HCT116 (cell line): ENCODE data around the gene LRRTM4. TPM values are rescaled to one million over a fixed set of nuclear protein-coding genes. Genes with fewer than 3 reads are reported as not detected.

ENCODE experiments used
- CBX3 ChIP-seq: IDR thresholded peaks from 2 replicates; pipeline ENCODE4 v1.6.1; 2012; ENCODE audit warnings: low read depth
- CEBPB ChIP-seq: IDR thresholded peaks from 2 replicates; pipeline ENCODE4 v1.6.1; 2012; ENCODE audit warnings: low read depth
- FOSL1 ChIP-seq: IDR thresholded peaks from 2 replicates; pipeline ENCODE4 v1.6.1; 2012; ENCODE audit warnings: low read depth
- JUND ChIP-seq: IDR thresholded peaks from 2 replicates; pipeline ENCODE4 v1.6.1; 2012
- RAD21 ChIP-seq: IDR thresholded peaks from 2 replicates; pipeline ENCODE4 v1.6.1; 2012; ENCODE audit warnings: low read depth, mild to moderate bottlenecking
- REST ChIP-seq: IDR thresholded peaks from 2 replicates; pipeline ENCODE4 v1.6.1; 2012; ENCODE audit warnings: low read depth
- ZBTB33 ChIP-seq: IDR thresholded peaks from 2 replicates; pipeline ENCODE4 v1.6.1; 2011; ENCODE audit warnings: mild to moderate bottlenecking, low read length, moderate library complexity; ENCODE audit not compliant: insufficient replicate concordance; ENCODE audit errors: extremely low read depth
- ZNF274 ChIP-seq: fragments of 200-500 bp; sonication (Bioruptor generic); IDR thresholded peaks from 2 replicates; pipeline ENCODE4 v1.6.1; 2014; ENCODE audit warnings: mild to moderate bottlenecking, low read depth, low read length, inconsistent platforms
- total RNA-seq: library from RNA; stranded (reverse); gene quantifications from one replicate; pipeline ENCODE4 v1.2.1, GENCODE V29; 2021; ENCODE audit not compliant: unreplicated experiment

LRRTM4 gene
- total RNA-seq, 1 experiment from 2014 or later: 0.25 TPM

- TF ChIP-seq REST: no peak
- no peak for TF ChIP-seq FOSL1
- TF ChIP-seq ZNF274: no peak
- TF ChIP-seq CEBPB: no peak
- TF ChIP-seq CBX3: no peak
- TF ChIP-seq RAD21: no peak
- no peak for TF ChIP-seq JUND
- no peak for TF ChIP-seq ZBTB33
Observed at GRCh38 chr2:77016443-77017354, 505.5 kb downstream of the LRRTM4 start (continued).
